Measurements from ENCODE around the gene BMPR1A.
"Not testable (repeated sequence)": the region's sequence is repeated elsewhere in the genome, so short reads cannot be mapped to it uniquely, and the experiment has no call there.

Gene BMPR1A

DNA sequence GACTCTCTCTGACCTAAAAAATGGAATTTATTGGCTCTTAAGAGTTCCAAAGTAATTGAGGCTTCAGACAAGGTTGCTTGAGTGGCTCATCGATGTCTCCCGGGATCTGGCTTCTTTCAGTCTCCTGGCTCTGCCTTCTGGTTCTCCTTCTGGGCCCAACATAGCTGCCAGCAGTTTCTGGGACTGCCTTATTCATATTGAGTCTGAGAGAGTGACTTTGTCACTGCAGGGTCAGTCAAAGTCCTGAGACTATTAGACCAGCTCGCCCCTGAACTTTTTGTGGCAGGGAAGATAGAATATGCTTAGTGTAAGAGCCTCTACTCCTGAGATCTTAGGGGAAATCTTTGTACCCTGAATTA is 107.0 kb downstream of the BMPR1A start:
- POLR2A ChIA-PET (ENCODE audit: low non-redundant PET), result no interaction called here
- CTCF ChIA-PET, result no interaction called here
- H3K27ac ChIP-seq, result no peak overlapping the region
- DNase-seq (ENCODE audit: low spot score), result no peak
- TF ChIP-seq, protein P1, sequence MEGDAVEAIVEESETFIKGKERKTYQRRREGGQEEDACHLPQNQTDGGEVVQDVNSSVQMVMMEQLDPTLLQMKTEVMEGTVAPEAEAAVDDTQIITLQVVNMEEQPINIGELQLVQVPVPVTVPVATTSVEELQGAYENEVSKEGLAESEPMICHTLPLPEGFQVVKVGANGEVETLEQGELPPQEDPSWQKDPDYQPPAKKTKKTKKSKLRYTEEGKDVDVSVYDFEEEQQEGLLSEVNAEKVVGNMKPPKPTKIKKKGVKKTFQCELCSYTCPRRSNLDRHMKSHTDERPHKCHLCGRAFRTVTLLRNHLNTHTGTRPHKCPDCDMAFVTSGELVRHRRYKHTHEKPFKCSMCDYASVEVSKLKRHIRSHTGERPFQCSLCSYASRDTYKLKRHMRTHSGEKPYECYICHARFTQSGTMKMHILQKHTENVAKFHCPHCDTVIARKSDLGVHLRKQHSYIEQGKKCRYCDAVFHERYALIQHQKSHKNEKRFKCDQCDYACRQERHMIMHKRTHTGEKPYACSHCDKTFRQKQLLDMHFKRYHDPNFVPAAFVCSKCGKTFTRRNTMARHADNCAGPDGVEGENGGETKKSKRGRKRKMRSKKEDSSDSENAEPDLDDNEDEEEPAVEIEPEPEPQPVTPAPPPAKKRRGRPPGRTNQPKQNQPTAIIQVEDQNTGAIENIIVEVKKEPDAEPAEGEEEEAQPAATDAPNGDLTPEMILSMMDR (conservative IDR thresholded peaks at IDR 0.05; ENCODE audit: low read depth), result no peak

DNA sequence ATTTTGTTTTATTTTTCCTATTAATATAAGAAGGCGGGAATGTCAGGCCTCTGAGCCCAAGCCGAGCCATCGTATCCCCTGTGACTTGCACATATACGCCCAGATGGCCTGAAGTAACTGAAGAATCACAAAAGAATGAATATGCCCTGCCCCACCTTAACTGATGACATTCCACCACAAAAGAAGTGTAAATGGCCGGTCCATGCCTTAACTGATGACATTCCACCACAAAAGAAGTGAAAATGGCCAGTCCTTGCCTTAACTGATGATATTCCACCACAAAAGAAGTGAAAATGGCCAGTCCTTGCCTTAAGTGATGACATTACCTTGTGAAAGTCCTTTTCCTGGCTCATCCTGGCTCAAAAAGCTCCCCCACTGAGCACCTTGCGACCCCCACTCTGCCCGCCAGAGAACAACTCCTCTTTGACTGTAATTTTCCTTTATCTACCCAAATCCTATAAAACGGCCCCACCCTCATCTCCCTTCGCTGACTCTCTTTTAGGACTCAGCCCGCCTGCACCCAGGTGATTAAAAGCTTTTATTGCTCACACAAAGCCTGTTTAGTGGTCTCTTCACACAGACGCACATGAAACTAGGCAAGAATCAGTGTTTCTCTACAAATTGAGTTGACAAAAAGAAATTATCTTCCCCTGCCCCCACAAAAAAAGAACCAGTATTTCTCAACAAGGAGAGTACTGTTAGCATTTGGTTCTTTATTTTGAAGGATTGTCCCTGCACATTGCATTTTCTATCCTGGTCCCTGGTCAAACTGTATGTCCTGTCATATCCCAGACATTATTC is 108.8 kb downstream of the BMPR1A start:
- H3K27ac ChIP-seq; POLR2A ChIA-PET (ENCODE audit: low non-redundant PET); DNase-seq (ENCODE audit: low spot score): not testable (repeated sequence)
- CTCF ChIA-PET, result interaction anchor here (0.6 kb wide), 1 partner anchor 16 kb away, joined by 3 read pairs; no protein-coding TSS in a partner anchor

DNA sequence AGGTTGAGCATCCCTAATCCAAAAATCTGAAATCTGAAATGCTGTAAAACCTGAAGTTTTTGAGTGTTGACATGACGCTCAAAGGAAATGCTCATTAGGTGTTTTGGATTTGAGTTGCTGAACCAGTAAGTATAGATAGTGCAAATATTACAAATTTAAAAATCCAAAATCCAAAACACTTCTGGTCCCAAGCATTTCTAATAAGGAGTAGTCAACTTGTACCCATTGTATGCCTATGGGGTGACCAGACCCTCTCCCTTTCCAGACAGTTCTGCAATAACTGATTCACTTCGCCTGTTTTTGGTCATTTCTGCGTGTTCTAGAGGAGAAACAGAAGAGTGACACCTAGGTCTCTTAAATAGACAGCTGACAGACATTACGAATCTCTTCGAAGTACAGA is 110.7 kb downstream of the BMPR1A start:
- CTCF ChIA-PET, result interaction anchor here (0.5 to 0.6 kb wide), 2 partner anchors 42 to 170 kb away, joined by 3 to 6 read pairs; no protein-coding TSS in a partner anchor
- TF ChIP-seq, protein P1 (conservative IDR thresholded peaks at IDR 0.05; ENCODE audit: low read depth), result no peak
- POLR2A ChIA-PET (ENCODE audit: low non-redundant PET), result no interaction called here
- DNase-seq (ENCODE audit: low spot score), result no peak
- H3K27ac ChIP-seq, result no peak overlapping the region

DNA sequence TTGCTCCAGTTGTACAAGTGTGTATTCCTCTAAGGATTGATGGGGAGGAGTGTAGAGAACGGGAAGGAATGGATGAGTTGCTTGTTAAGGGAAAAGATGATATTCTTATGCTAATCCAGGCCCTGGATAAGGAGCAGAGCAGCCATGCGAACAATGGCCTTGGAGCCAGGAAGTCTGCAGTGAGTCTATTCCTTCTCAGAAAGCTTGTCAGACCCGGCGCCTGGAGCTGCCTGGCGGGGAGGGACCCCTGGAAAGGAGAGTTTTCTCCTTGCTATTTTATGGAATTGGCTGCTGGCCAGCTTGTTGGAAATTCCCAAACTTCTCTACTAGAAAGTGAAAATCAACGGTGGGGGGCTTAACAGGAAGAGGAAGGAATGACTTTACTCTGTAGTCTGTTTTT is 111.9 kb downstream of the BMPR1A start:
- CTCF ChIA-PET, result interaction anchor here (0.6 kb wide), 1 partner anchor 160 kb away, joined by 3 read pairs; no protein-coding TSS in a partner anchor
- no peak for DNase-seq (ENCODE audit: low spot score)
- POLR2A ChIA-PET (ENCODE audit: low non-redundant PET), result no interaction called here
- TF ChIP-seq, protein P1 (conservative IDR thresholded peaks at IDR 0.05; ENCODE audit: low read depth), result no peak
- no peak overlapping the region for H3K27ac ChIP-seq

DNA sequence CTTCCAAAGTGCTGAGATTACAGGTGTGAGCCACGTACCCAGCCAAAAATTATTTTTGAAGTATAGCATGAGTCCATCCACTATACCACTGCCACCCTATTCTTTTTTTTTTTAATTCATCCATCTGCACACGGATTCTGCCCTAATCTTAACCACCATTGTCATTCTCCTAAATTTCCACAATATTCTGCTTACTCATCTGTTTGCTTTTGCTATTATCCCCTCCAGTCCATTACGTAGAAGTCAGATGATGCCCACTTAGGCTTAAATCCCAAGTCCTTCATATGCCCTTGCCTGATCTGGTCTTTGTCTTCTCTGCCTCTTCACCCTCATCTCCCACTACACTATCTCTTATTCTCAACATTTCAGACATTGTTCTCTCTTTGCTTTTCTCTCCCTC is 114.3 kb downstream of the BMPR1A start:
- ChIA-PET POLR2A (ENCODE audit: low non-redundant PET) (no interaction called here), CTCF (no interaction called here)
- no peak overlapping the region for H3K27ac ChIP-seq
- TF ChIP-seq, protein P1 (conservative IDR thresholded peaks at IDR 0.05; ENCODE audit: low read depth), result no peak
- DNase-seq (ENCODE audit: low spot score), result no peak

DNA sequence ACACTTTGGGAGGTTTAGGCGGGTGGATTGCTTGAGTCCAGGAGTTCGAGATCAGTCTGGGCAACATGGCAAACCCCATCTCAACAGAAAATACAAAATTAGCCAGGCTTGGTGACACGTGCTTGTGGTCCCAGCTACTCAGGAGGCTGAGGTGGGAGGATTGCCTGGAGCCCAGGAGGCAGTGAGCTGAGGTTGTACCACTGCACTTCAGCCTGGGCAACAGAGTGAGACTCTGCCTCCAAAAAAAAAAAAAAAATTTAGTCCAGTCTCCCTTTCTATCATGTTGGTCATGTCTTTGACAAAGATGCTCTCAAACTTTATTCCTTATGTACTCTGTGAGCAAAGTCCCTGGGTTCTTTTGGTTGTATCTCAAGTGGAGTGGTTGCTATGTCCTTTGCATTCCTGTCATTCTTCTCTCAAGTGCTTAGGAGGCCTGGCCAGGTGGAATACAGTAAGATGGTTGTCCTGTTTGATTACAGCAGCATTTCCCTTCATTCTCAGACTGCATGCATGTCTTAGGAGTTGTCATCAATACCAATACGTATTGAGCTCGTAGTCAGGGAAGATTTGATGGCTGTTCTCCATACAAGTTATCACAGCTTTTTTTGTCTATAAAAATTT is 115.3 kb downstream of the BMPR1A start:
- DNase-seq (ENCODE audit: low spot score), result no peak
- ChIA-PET CTCF (interaction anchor here (0.6 kb wide), 1 partner anchor 650 kb away, joined by 3 read pairs; no protein-coding TSS in a partner anchor), POLR2A (ENCODE audit: low non-redundant PET) (no interaction called here)
- TF ChIP-seq, protein P1 (conservative IDR thresholded peaks at IDR 0.05; ENCODE audit: low read depth), result no peak
- no peak overlapping the region for H3K27ac ChIP-seq

DNA sequence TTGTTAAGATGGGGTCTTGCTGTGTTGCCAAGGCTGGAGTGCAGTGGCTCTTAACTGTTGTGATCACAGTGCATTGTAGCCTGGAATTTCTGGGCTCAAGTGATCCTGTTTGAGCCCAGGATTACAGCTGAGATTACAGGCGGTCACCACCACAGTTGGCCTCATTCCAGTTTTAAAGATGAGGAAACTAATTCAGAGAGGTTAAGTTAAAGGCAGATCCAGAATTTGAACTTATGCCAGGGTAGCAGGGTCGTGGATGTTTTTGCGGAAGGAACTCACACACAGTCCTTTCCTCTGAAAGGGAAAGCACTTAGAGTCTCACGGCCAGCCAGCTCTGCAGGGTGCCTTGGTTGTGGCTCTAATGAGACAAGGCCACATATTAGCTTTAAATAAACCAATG is 116.3 kb downstream of the BMPR1A start:
- H3K27ac ChIP-seq, result no peak overlapping the region
- CTCF ChIA-PET, result no interaction called here
- POLR2A ChIA-PET (ENCODE audit: low non-redundant PET), result no interaction called here
- no peak for DNase-seq (ENCODE audit: low spot score)
- TF ChIP-seq, protein P1 (conservative IDR thresholded peaks at IDR 0.05; ENCODE audit: low read depth), result no peak

Measured in RWPE1 (cell line).